ENCODE results near the gene TYSND1. TPM values are rescaled to one million over a fixed set of nuclear protein-coding genes. Genes with fewer than 3 reads are reported as not detected.
"Not testable (repeated sequence)": the region's sequence is repeated elsewhere in the genome, so short reads cannot be mapped to it uniquely, and the experiment has no call there.

The TYSND1 gene, protein sequence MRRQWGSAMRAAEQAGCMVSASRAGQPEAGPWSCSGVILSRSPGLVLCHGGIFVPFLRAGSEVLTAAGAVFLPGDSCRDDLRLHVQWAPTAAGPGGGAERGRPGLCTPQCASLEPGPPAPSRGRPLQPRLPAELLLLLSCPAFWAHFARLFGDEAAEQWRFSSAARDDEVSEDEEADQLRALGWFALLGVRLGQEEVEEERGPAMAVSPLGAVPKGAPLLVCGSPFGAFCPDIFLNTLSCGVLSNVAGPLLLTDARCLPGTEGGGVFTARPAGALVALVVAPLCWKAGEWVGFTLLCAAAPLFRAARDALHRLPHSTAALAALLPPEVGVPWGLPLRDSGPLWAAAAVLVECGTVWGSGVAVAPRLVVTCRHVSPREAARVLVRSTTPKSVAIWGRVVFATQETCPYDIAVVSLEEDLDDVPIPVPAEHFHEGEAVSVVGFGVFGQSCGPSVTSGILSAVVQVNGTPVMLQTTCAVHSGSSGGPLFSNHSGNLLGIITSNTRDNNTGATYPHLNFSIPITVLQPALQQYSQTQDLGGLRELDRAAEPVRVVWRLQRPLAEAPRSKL
- 10 to 100 TPM; 11.8 to 13.8 TPM for total RNA-seq

DNA sequence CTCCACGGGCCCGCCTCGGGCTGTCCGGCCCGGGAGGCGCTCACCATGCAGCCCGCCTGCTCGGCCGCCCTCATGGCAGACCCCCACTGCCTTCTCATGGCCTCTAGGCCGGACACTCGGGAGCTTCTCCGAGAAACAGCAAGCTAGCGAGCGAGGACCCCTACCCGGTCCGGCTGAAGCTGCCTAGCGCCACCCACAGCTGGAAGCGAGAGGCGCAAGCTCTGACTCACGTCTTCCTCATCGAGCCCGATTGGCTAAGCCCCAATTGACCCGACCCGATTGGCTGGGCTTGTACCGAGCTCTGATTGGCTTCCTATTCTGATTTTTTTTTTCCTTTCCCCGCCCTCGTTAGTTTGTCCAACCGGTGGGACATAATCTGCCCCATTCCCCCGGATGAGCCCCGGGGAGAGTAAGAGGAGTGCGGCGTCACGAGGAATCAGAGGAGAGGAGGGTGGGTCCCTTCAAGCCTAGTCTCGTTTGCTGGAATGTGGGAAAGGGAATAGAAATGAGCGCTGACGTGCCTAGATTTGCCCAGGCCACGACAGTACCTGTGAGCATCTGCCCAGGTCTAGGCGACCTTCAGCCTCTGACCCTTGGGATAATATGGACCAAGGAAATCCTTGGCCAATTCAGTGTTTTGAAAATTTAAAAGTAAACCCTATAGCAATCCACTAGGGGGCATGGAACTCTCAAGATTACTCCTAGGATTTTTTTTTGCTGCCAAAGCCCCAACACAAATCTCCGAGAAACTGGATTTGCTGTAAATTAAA lies at the start of gene TYSND1:
Gene TYSND1 (minus strand): TSS at position 212 of the 770 bp plus-strand sequence. CDS start 114 bp downstream, at position 98.
- no peaks in the 10 kb centered on the region for H3K9me3 Mint-ChIP-seq
- DNase-seq, result peak; percentile 91 to 96
- peak; percentile 82 to 85 for ATAC-seq (replicated peaks in 1 of 2)
- H3K27ac Mint-ChIP-seq, result peak within 1 kb of the TSS; percentile 96
- H3K36me3 Mint-ChIP-seq (ENCODE audit: insufficient read depth in 2 of 2), result peaks cover 0 to 8% of the 10 kb centered on the region in 2 donors
- H3K4me1 Mint-ChIP-seq (ENCODE audit: low read depth), result peaks cover 29% of the 10 kb centered on the region
- H3K27me3 Mint-ChIP-seq (ENCODE audit: low read depth), result no peaks in the 10 kb centered on the region
- peak within 1 kb of the TSS; percentile 83 to 92 for H3K4me3 Mint-ChIP-seq

DNA sequence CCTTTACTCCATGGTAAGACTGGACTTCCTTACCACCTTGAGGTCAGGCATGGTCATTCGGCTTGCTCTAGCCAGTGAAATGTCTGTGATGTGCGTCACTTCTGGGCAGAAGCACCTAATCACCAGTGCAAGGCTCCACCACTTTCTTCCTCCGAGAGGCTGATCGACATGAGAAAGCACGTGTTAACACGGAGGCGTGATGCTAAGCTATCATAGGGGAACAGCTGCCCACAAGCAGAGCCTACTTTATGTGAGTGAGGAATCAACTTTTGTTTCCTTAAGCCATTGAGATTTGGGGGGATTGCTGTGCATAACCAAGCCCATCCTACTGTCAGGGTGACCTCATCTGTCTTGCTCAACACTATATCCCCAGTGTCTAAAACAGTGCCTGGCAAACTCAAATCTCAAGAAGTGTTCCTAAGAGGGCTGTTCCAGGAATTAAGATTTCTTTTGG lies 46.9 kb upstream of the TYSND1 start:
- Mint-ChIP-seq H3K9me3 (no peaks in the 10 kb centered on the region), H3K27me3 (ENCODE audit: low read depth) (no peaks in the 10 kb centered on the region), H3K4me3 (no peak overlapping the region), H3K36me3 (ENCODE audit: insufficient read depth in 2 of 2) (peaks cover 2 to 4% of the 10 kb centered on the region in 2 donors), H3K27ac (no peak overlapping the region), H3K4me1 (ENCODE audit: low read depth) (peaks cover 10% of the 10 kb centered on the region)
- ATAC-seq (replicated peaks in 1 of 2), result no peak
- no peak for DNase-seq

DNA sequence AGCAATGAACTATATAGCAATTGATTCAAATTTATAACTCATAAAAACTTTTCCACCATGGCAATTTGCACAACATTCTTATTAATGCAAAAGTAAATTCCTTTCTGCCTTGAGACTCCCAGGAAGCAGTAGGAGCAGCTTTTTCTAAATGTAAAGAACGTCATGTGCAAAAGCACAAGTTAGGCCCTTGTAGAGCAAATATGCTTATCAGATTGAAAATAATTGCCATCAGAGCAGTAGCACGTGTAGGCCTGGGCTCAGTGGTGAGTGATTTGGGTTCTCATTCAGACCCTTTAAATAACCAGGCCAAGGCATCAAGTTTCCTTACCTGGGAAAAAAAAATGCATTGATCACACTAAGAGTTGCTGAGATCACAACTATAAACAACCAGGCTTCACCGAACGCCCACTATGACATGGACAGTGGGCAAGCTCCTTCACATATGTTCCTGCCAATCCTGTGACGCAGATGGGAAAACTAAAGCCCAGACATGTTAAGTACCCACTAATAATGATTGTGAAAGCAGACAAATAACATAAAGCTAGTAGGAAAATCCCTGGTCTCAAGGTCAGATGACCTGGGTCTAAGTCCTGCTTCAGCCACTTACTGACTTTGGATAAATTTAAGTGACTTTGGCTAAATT lies 45.9 kb upstream of the TYSND1 start:
- ATAC-seq (replicated peaks in 1 of 2) (no peak), DNase-seq (no peak)
- H3K4me3 Mint-ChIP-seq, result no peak overlapping the region
- peaks cover 10% of the 10 kb centered on the region for H3K4me1 Mint-ChIP-seq (ENCODE audit: low read depth)
- H3K36me3 Mint-ChIP-seq (ENCODE audit: insufficient read depth in 2 of 2), result no peaks in the 10 kb centered on the region
- peak overlapping the region; percentile 33 for H3K27ac Mint-ChIP-seq
- H3K9me3 Mint-ChIP-seq, result no peaks in the 10 kb centered on the region
- no peaks in the 10 kb centered on the region for H3K27me3 Mint-ChIP-seq (ENCODE audit: low read depth)

DNA sequence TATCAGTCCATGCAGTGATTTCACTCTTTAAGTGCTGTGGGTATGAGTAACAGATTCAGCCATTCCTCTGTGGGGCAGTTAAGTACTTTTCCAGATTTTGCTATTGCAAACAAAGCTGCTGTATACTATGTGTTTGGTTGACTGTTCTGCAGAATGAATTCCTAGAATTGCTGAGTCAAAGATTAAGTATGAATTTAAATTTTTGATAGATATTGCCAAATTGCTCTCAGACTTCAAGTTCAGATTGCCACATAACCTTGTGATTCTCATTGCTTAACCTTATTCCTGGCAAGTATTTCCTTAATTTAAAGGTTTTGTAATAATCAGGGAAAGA lies 45.4 kb upstream of the TYSND1 start:
- no peaks in the 10 kb centered on the region for H3K9me3 Mint-ChIP-seq
- H3K4me3 Mint-ChIP-seq, result no peak overlapping the region
- H3K27ac Mint-ChIP-seq, result no peak overlapping the region
- ATAC-seq (replicated peaks in 1 of 2) (peak in 1 of 2 donors; percentile 32), DNase-seq (no peak)
- H3K27me3 Mint-ChIP-seq (ENCODE audit: low read depth), result no peaks in the 10 kb centered on the region
- H3K4me1 Mint-ChIP-seq (ENCODE audit: low read depth), result peaks cover 6% of the 10 kb centered on the region
- H3K36me3 Mint-ChIP-seq (ENCODE audit: insufficient read depth in 2 of 2), result no peaks in the 10 kb centered on the region

DNA sequence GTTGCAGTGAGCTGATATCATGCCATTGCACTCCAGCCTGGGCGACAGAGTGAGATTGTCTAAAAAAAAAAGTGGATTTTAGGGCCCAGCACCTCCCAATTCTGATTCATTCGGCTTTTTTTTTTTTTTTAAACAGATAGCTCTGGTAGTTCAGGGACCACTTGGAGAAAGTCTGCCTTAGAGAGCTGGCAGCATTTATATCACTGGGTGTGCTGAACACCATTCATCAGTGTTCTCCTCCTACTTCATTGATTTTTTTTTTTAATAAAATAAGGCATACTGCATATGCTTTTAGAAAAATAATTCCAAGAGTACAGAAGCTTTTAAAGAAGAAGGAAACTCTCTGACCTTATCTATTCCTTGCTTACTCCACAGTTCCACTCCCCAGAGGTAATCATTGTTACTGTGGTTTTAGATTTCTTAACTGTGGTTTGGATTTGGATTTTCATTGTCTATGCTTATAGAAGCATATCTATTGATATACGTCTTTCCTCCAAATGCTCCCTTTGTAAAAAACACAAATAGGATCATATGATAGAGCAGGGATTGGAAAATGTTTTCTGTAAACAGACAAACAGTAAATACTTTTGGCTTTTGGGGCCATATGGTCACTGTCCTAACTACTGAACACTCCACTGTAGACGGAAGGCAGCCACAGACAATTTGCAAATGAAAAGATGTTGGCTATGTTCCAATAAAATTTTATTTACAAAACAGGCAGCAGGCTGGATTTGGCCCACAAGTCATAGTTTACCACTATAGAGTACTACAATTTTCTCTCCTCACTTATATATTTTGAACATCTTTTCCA lies 44.9 kb upstream of the TYSND1 start:
- ATAC-seq (replicated peaks in 1 of 2), result no peak
- no peaks in the 10 kb centered on the region for H3K36me3 Mint-ChIP-seq (ENCODE audit: insufficient read depth in 2 of 2)
- DNase-seq, result no peak
- H3K27me3 Mint-ChIP-seq (ENCODE audit: low read depth), result no peaks in the 10 kb centered on the region
- H3K9me3 Mint-ChIP-seq, result no peaks in the 10 kb centered on the region
- H3K4me3 Mint-ChIP-seq, result no peak overlapping the region
- H3K4me1 Mint-ChIP-seq (ENCODE audit: low read depth), result peaks cover 6% of the 10 kb centered on the region
- peak overlapping the region; percentile 14 for H3K27ac Mint-ChIP-seq

DNA sequence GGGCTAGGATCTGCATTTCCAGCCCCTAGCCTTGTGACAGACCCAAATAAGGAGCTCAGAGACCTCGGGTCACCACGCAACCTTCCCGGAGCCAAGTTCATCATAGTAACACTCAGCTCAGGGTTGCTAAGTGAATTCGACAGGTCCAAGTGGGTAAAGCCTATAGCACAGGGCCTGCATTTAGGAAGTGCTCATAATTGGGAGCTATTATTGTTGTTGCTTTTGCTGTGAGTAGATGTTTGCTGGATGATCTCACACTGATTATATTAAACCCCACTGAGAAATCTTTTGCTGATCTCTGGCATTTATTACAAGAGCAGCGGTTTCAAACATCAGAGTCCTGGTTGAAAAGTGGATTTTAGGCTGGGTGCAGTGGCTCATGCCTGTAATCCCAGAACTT lies 44.1 kb upstream of the TYSND1 start:
- DNase-seq (no peak), ATAC-seq (replicated peaks in 1 of 2) (no peak)
- no peak overlapping the region for H3K27ac Mint-ChIP-seq
- H3K9me3 Mint-ChIP-seq, result no peaks in the 10 kb centered on the region
- no peaks in the 10 kb centered on the region for H3K27me3 Mint-ChIP-seq (ENCODE audit: low read depth)
- H3K4me1 Mint-ChIP-seq (ENCODE audit: low read depth), result peaks cover 6% of the 10 kb centered on the region
- H3K36me3 Mint-ChIP-seq (ENCODE audit: insufficient read depth in 2 of 2), result no peaks in the 10 kb centered on the region
- no peak overlapping the region for H3K4me3 Mint-ChIP-seq

DNA sequence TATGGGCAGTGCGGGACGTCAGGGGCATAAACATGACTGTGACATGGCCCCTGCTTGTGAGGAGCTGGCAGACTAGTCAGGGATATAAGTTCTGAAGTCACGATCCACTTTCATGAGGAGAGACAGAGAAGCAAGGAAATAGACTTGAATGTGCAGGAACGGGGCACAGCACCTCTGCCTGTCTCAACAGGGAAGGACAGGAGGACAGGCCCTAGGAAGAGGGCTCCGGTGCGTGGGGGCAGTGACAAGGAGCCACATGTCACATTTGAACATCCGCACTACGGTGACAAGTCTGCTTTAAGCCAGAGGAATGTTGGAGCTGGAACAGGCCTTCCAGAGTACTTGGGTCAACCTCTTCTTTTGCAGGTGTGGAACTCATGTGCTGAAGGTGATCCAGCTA lies 43.6 kb upstream of the TYSND1 start:
- ATAC-seq (replicated peaks in 1 of 2) (no peak), DNase-seq (no peak)
- Mint-ChIP-seq H3K27ac (no peak overlapping the region), H3K27me3 (ENCODE audit: low read depth) (no peaks in the 10 kb centered on the region), H3K4me1 (ENCODE audit: low read depth) (peaks cover 6% of the 10 kb centered on the region), H3K36me3 (ENCODE audit: insufficient read depth in 2 of 2) (no peaks in the 10 kb centered on the region), H3K9me3 (no peaks in the 10 kb centered on the region), H3K4me3 (no peak overlapping the region)

DNA sequence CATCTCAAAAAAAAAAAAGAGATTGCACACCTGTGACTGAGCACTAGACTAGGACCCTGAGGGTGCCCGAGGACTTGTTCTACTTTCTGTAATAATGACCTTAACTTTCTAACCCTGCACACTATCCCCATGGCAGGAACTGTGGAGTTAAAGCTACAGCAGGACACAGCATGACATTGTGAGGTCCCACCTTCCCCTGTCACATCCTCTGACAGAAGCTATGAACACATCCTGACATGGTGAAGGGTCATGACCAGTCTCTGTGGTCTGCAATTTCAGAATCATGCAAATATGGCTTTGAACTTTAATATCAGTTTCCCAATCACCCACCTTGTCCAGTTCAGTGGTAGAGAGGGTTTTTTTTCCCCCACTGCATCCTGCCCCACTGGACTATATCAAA lies 42.3 kb upstream of the TYSND1 start:
- Mint-ChIP-seq H3K4me1 (ENCODE audit: low read depth) (peaks cover 6% of the 10 kb centered on the region), H3K9me3 (no peaks in the 10 kb centered on the region), H3K4me3 (no peak overlapping the region), H3K27me3 (ENCODE audit: low read depth) (no peaks in the 10 kb centered on the region), H3K27ac (no peak overlapping the region), H3K36me3 (ENCODE audit: insufficient read depth in 2 of 2) (no peaks in the 10 kb centered on the region)
- DNase-seq (no peak), ATAC-seq (replicated peaks in 1 of 2) (no peak)

DNA sequence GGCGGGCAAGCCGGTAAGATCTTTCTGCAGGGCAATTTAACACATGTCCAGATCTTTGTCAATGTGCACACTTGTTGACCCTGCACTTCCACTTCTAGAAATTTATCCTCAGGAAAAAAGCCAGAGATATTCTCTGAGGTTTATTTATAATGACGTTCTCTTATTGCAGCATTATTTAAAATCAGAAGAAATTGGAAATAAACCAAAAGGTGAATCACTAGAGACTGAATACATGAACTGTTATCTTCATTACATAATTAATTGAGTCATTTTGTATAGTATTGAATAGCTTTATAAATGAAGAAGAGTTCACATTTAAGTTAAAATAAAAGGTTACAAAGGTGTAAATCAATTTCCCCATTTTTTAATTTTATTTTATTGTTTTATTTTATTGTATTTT lies 40.1 kb upstream of the TYSND1 start:
- Mint-ChIP-seq H3K4me1 (ENCODE audit: low read depth) (peaks cover 3% of the 10 kb centered on the region), H3K36me3 (ENCODE audit: insufficient read depth in 2 of 2) (no peaks in the 10 kb centered on the region)
- no peak for ATAC-seq (replicated peaks in 1 of 2)

DNA sequence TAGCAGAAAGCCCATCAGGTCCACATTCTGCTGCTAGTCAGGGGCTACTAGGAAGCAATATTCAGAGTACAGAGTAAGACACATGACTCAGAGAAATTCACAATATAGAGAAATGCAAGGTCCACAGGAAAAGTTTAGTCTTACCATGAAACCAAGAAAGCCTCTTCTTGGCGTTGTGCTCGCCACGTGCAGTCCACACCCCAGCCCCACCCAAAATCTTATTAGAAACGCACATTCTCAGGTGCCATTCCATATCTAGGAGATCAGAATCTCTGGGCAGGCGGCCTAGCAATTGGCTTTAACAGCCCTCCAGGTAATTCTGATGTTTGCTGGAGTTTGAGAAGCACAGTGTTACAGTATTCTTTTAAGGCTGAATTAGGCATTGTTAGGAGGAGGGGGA lies 39.6 kb upstream of the TYSND1 start:
- no peak for ATAC-seq (replicated peaks in 1 of 2)
- H3K4me3 Mint-ChIP-seq, result no peak overlapping the region
- H3K27me3 Mint-ChIP-seq (ENCODE audit: low read depth), result peaks cover 8% of the 10 kb centered on the region

More for the DNA sequence above, 40.1 kb upstream of the TYSND1 start:
- H3K4me3 Mint-ChIP-seq, result no peak overlapping the region
- no peak for DNase-seq
- H3K9me3 Mint-ChIP-seq, result no peaks in the 10 kb centered on the region
- H3K27ac Mint-ChIP-seq, result no peak overlapping the region
- H3K27me3 Mint-ChIP-seq (ENCODE audit: low read depth), result peaks cover 8% of the 10 kb centered on the region

DNA sequence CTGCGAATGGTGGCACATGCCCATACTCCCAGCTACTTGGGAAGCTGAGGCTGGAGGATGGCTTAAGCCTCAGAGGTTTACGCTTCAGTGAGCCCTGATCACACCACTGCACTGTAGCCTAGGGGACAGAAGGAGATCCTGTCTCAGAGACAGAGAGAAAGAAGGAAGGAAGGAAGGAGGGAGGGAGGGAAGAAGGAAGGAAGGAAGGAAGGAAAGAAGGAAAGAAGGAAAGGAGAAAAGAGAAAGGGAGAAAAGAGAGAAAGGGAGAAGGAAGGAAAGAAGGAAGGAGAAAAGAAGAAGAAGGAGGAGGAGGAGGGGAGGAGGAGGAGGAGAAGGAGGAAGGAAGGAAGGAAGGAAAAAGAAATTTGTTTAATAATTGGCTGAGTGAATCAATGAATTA lies 36.8 kb upstream of the TYSND1 start:
- no peak overlapping the region for H3K4me3 Mint-ChIP-seq
- no peaks in the 10 kb centered on the region for H3K9me3 Mint-ChIP-seq
- ATAC-seq (replicated peaks in 1 of 2), result no peak
- H3K4me1 Mint-ChIP-seq (ENCODE audit: low read depth), result no peaks in the 10 kb centered on the region
- peaks cover 8% of the 10 kb centered on the region for H3K27me3 Mint-ChIP-seq (ENCODE audit: low read depth)
- H3K27ac Mint-ChIP-seq, result no peak overlapping the region
- DNase-seq, result no peak
- H3K36me3 Mint-ChIP-seq (ENCODE audit: insufficient read depth in 2 of 2), result no peaks in the 10 kb centered on the region

More for the DNA sequence above, 39.6 kb upstream of the TYSND1 start:
- Mint-ChIP-seq H3K27ac (no peak overlapping the region), H3K36me3 (ENCODE audit: insufficient read depth in 2 of 2) (no peaks in the 10 kb centered on the region), H3K4me1 (ENCODE audit: low read depth) (no peaks in the 10 kb centered on the region), H3K9me3 (no peaks in the 10 kb centered on the region)
- DNase-seq, result no peak

DNA sequence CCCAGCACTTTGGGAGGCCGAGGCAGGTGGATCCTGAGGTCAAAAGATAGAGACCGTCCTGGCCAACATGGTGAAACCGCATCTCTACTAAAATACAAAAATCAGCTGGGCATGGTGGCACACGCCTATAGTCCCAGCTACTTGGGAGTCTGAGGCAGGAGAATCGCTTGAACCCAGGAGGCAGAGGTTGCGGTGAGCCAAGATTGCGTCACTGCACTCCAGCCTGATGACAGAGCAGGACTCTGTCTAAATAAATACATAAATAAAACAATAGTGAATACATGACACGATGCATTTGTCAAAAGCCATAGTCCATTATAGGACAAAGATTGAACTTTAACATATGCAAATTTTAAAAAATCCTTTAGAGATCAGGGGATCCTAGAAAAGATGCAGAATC lies 32.7 kb upstream of the TYSND1 start:
- not testable (repeated sequence) for ATAC-seq (replicated peaks in 1 of 2); H3K36me3 Mint-ChIP-seq (ENCODE audit: insufficient read depth in 2 of 2); H3K4me3 Mint-ChIP-seq; H3K27ac Mint-ChIP-seq; DNase-seq; H3K27me3 Mint-ChIP-seq (ENCODE audit: low read depth); H3K4me1 Mint-ChIP-seq (ENCODE audit: low read depth); H3K9me3 Mint-ChIP-seq

All from activated T-cell treated with anti-CD3 and anti-CD28 coated beads, Interleukin-2, amount 50 U/mL, for 72 hours (primary cell).